Nephron progenitor cell (in vitro differentiated cells): ENCODE data around the gene SORCS2.

Experiments used
- DNase-seq: peaks from one replicate; pipeline ENCODE4 v3.0.0; 2021
- H3K27ac Mint-ChIP-seq: 2 replicates; pipeline ENCODE4 v1.8.0; 2021; ENCODE audit warnings: mild to moderate bottlenecking, moderate library complexity, mixed read lengths
- H3K27me3 Mint-ChIP-seq: 2 replicates; pipeline ENCODE4 v1.8.0; 2021; ENCODE audit warnings: mild to moderate bottlenecking, low read depth, mixed read lengths; ENCODE audit not compliant: poor library complexity
- H3K36me3 Mint-ChIP-seq: 2 replicates; pipeline ENCODE4 v1.8.0; 2021; ENCODE audit warnings: low read depth, mixed read lengths
- H3K4me1 Mint-ChIP-seq: 2 replicates; pipeline ENCODE4 v1.8.0; 2021; ENCODE audit warnings: mixed read lengths
- H3K4me3 Mint-ChIP-seq: 2 replicates; pipeline ENCODE4 v1.8.0; 2021; ENCODE audit warnings: mild to moderate bottlenecking, moderate library complexity, mixed read lengths
- H3K9me3 Mint-ChIP-seq: 2 replicates; pipeline ENCODE4 v1.8.0; 2021; ENCODE audit warnings: mild to moderate bottlenecking, moderate library complexity, mixed read lengths
- CTCF ChIP-seq: fragments of 200-600 bp; sonication (generic); IDR thresholded peaks from 2 replicates; pipeline ENCODE4 v1.5.0; 2021; ENCODE audit warnings: antibody characterized with exemption

The SORCS2 gene

GRCh38 chr4:7315935-7316334, 123.6 kb downstream of the SORCS2 start:
- no peak overlapping the region for H3K27ac Mint-ChIP-seq
- H3K36me3 Mint-ChIP-seq = peaks cover 11% of the 10 kb centered on the region
- H3K27me3 Mint-ChIP-seq = no peaks in the 10 kb centered on the region
- TF ChIP-seq CTCF = no peak
- H3K4me3 Mint-ChIP-seq = no peak overlapping the region
- H3K4me1 Mint-ChIP-seq = peaks cover 26% of the 10 kb centered on the region
- peaks cover 20% of the 10 kb centered on the region for H3K9me3 Mint-ChIP-seq
- DNase-seq = no peak

DNA sequence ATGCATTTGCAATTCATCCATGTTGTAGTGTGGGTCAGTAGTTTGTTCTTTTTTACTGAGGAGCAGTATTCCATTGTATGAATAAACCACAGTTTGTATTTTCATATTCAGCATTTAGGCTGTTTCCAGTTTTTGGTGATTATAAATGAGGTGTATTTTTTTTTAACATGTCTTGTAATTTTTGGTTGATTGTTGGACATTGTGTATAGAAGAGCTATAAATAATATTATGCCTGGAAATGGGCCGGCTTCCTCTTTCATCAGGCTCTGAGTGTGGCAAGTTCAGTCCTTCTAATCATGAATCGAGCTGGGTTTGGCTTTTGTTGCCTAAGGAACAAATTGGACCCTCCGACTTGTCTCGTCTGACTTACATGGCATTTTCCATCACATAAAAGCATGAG, 126.7 kb downstream of the SORCS2 start:
- H3K9me3 Mint-ChIP-seq = peaks cover 20% of the 10 kb centered on the region
- peaks cover 4% of the 10 kb centered on the region for H3K27me3 Mint-ChIP-seq
- no peak for TF ChIP-seq CTCF
- no peak for DNase-seq
- peaks cover 11% of the 10 kb centered on the region for H3K36me3 Mint-ChIP-seq
- H3K4me3 Mint-ChIP-seq = no peak overlapping the region
- H3K4me1 Mint-ChIP-seq = peaks cover 10% of the 10 kb centered on the region
- no peak overlapping the region for H3K27ac Mint-ChIP-seq

- Mint-ChIP-seq H3K4me1 (peaks cover 22% of the 10 kb centered on the region), H3K4me3 (no peak overlapping the region), H3K36me3 (peaks cover 11% of the 10 kb centered on the region), H3K9me3 (peaks cover 20% of the 10 kb centered on the region), H3K27me3 (peaks cover 8% of the 10 kb centered on the region), H3K27ac (no peak overlapping the region)
- no peak for DNase-seq
- no peak for TF ChIP-seq CTCF
These were observed 128.0 kb downstream of the SORCS2 start for GRCh38 chr4:7320206-7320797.

- Mint-ChIP-seq H3K36me3 (peaks cover 11% of the 10 kb centered on the region), H3K4me1 (peaks cover 38% of the 10 kb centered on the region), H3K27ac (no peak overlapping the region), H3K27me3 (peaks cover 8% of the 10 kb centered on the region), H3K4me3 (no peak overlapping the region), H3K9me3 (peaks cover 20% of the 10 kb centered on the region)
- DNase-seq = no peak
- no peak for TF ChIP-seq CTCF
These were observed 130.0 kb downstream of the SORCS2 start for GRCh38 chr4:7322166-7322991.

- Mint-ChIP-seq H3K36me3 (peaks cover 9% of the 10 kb centered on the region), H3K9me3 (peaks cover 18% of the 10 kb centered on the region), H3K27me3 (peaks cover 8% of the 10 kb centered on the region), H3K27ac (no peak overlapping the region), H3K4me3 (no peak overlapping the region), H3K4me1 (peaks cover 45% of the 10 kb centered on the region)
- no peak for TF ChIP-seq CTCF
- no peak for DNase-seq
These were observed 131.1 kb downstream of the SORCS2 start for GRCh38 chr4:7323461-7323871.
